MM.1S (cell line): ENCODE data around the gene SLC2A13.

Experiments
- DNase-seq: peaks from one replicate; pipeline ENCODE4 v3.0.0-alpha.2; 2015
- H2AFZ ChIP-seq: fragments of 300-600 bp; sonication (generic); 2 replicates; pipeline ENCODE4 v1.6.0; 2016; ENCODE audit warnings: antibody characterized with exemption, low read length
- H3F3A ChIP-seq: fragments of 300-600 bp; sonication (generic); 2 replicates; pipeline ENCODE4 v1.6.1; 2016; ENCODE audit warnings: mild to moderate bottlenecking, antibody characterized with exemption, low read length, moderate library complexity, mixed read lengths; ENCODE audit not compliant: insufficient read depth
- H3K27ac ChIP-seq: fragments of 300-600 bp; sonication (generic); 2 replicates; pipeline ENCODE4 v1.5.1; 2016; ENCODE audit warnings: mild to moderate bottlenecking, low read length
- H3K27me3 ChIP-seq: fragments of 300-600 bp; sonication (generic); replicated peaks from 2 replicates; pipeline ENCODE4 v1.6.0; 2016; ENCODE audit warnings: low read length; ENCODE audit not compliant: insufficient read depth
- H3K36me3 ChIP-seq: fragments of 300-600 bp; sonication (generic); replicated peaks from 2 replicates; pipeline ENCODE4 v1.6.1; 2016; ENCODE audit warnings: mild to moderate bottlenecking, low read length, mixed read lengths; ENCODE audit not compliant: insufficient read depth
- H3K4me1 ChIP-seq: fragments of 300-600 bp; sonication (generic); 2 replicates; pipeline ENCODE4 v1.6.1; 2016; ENCODE audit warnings: low read length, mixed read lengths
- H3K4me2 ChIP-seq: fragments of 300-600 bp; sonication (generic); 2 replicates; pipeline ENCODE4 v1.6.0; 2016; ENCODE audit warnings: low read depth, low read length
- H3K4me3 ChIP-seq: fragments of 300-600 bp; sonication (generic); 2 replicates; pipeline ENCODE4 v1.5.1; 2016; ENCODE audit warnings: low read length, mixed read lengths
- H3K79me2 ChIP-seq: fragments of 300-600 bp; sonication (generic); 2 replicates; pipeline ENCODE4 v1.6.1; 2016; ENCODE audit warnings: mixed run types, low read length, mixed read lengths
- H3K9ac ChIP-seq: fragments of 300-600 bp; sonication (generic); 2 replicates; pipeline ENCODE4 v1.6.1; 2016; ENCODE audit warnings: low read length, mixed read lengths
- H3K9me2 ChIP-seq: fragments of 300-600 bp; sonication (generic); replicated peaks from 2 replicates; pipeline ENCODE4 v1.6.1; 2016; ENCODE audit warnings: mild to moderate bottlenecking, low read length, mixed read lengths; ENCODE audit not compliant: insufficient read depth
- H3K9me3 ChIP-seq: fragments of 300-600 bp; sonication (generic); replicated peaks from 2 replicates; pipeline ENCODE4 v1.6.1; 2016; ENCODE audit warnings: mild to moderate bottlenecking, low read length, mixed read lengths; ENCODE audit not compliant: insufficient read depth
- H4K20me1 ChIP-seq: fragments of 300-600 bp; sonication (generic); 2 replicates; pipeline ENCODE4 v1.6.1; 2016; ENCODE audit warnings: mild to moderate bottlenecking, low read length, moderate library complexity, mixed read lengths; ENCODE audit not compliant: insufficient read depth
- EZH2 ChIP-seq: fragments of 300-600 bp; sonication (generic); optimal IDR thresholded peaks from 2 replicates; pipeline ENCODE3; 2017; ENCODE audit warnings: low read depth, mild to moderate bottlenecking, antibody characterized with exemption, low read length, mixed read lengths
- EZH2phosphoT487 ChIP-seq: fragments of 300-600 bp; sonication (generic); IDR thresholded peaks from 2 replicates; pipeline ENCODE4 v1.6.1; 2018; ENCODE audit warnings: antibody characterized with exemption, low read length
- TF ChIP-seq, protein P1 (sequence below): fragments of 300-600 bp; sonication (generic); IDR thresholded peaks from 2 replicates; pipeline ENCODE4 v1.5.1; 2016; ENCODE audit warnings: antibody characterized with exemption, low read length, mixed read lengths

SLC2A13 gene

GRCh38 chr12:39993268-39993667 lies 112.6 kb downstream of the SLC2A13 start:
- Histone ChIP-seq H3K4me2 (no peak overlapping the region), H3F3A (no peaks in the 10 kb centered on the region), H3K9me3 (no peaks in the 10 kb centered on the region), H3K9ac (no peak overlapping the region), H3K9me2 (no peaks in the 10 kb centered on the region), H3K79me2 (no peaks in the 10 kb centered on the region), H4K20me1 (no peaks in the 10 kb centered on the region), H3K4me1 (no peaks in the 10 kb centered on the region), H3K4me3 (no peak overlapping the region), H3K27ac (no peak overlapping the region), H3K27me3 (no peaks in the 10 kb centered on the region), H3K36me3 (no peaks in the 10 kb centered on the region), H2AFZ (no peak overlapping the region)
- DNase-seq, result no peak
- TF ChIP-seq EZH2phosphoT487, result no peak
- no peak for TF ChIP-seq EZH2
- TF ChIP-seq, protein P1, sequence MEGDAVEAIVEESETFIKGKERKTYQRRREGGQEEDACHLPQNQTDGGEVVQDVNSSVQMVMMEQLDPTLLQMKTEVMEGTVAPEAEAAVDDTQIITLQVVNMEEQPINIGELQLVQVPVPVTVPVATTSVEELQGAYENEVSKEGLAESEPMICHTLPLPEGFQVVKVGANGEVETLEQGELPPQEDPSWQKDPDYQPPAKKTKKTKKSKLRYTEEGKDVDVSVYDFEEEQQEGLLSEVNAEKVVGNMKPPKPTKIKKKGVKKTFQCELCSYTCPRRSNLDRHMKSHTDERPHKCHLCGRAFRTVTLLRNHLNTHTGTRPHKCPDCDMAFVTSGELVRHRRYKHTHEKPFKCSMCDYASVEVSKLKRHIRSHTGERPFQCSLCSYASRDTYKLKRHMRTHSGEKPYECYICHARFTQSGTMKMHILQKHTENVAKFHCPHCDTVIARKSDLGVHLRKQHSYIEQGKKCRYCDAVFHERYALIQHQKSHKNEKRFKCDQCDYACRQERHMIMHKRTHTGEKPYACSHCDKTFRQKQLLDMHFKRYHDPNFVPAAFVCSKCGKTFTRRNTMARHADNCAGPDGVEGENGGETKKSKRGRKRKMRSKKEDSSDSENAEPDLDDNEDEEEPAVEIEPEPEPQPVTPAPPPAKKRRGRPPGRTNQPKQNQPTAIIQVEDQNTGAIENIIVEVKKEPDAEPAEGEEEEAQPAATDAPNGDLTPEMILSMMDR, result no peak

DNA sequence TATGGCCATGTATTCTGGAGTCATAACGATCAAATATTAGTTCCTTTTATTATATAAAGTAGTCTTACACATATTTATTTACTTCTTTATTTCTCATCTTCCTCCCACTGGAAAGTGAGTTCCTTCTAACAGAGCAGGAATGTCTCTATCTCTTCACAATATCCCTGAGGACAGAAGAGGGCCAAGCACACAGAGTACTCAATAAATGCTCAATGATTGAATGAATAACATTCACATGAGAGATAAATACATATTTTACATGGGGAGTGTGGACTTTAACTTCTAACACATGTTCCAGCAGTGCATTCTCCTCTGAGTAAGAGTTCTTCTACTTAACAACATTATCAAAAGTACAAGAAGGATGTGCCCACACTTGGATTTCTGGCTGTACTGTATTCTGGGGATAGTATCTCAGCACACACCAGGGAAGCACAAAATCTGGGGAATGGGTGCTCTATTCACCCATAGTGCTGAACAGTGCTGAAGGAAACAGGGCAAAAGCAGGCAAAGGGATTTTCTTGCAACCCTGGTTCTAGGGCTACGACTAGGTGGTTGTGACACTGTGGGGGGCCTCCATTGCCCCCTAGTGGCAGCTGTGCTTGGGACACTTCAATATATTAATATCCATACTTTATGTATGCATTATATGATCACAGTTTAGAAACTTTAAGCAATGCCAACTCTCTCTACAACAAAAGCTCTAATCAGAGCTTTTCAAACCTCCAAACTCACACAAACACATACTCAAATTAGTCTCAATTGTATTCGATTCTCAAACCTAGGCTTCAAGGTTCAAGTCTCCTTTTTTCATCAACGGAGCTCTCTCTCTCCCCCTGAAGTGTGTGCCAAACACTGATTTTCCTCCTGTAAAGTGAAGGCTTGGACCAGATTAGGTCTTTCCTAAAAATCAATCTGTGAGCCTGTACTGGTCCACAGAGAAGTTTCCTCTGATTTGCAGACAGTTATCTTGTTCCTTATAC lies 115.5 kb downstream of the SLC2A13 start:
- no peak overlapping the region for H3K9ac ChIP-seq
- TF ChIP-seq, protein P1, result peak; percentile 82
- TF ChIP-seq EZH2phosphoT487 (no peak), EZH2 (no peak)

GRCh38 chr12:39989501-39989900 lies 116.4 kb downstream of the SLC2A13 start:
- H3K4me1 ChIP-seq, result no peaks in the 10 kb centered on the region
- no peaks in the 10 kb centered on the region for H4K20me1 ChIP-seq
- H3K4me3 ChIP-seq, result no peak overlapping the region
- no peak overlapping the region for H3K9ac ChIP-seq
- no peak for TF ChIP-seq EZH2phosphoT487
- TF ChIP-seq, protein P1, result no peak
- no peak for TF ChIP-seq EZH2
- no peak overlapping the region for H2AFZ ChIP-seq
- no peaks in the 10 kb centered on the region for H3K9me2 ChIP-seq
- DNase-seq, result no peak
- H3K9me3 ChIP-seq, result no peaks in the 10 kb centered on the region
- H3F3A ChIP-seq, result no peaks in the 10 kb centered on the region
- no peak overlapping the region for H3K27ac ChIP-seq
- H3K4me2 ChIP-seq, result no peak overlapping the region
- H3K79me2 ChIP-seq, result no peaks in the 10 kb centered on the region
- H3K36me3 ChIP-seq, result no peaks in the 10 kb centered on the region
- no peaks in the 10 kb centered on the region for H3K27me3 ChIP-seq

More for the DNA sequence above, 115.5 kb downstream of the SLC2A13 start:
- no peaks in the 10 kb centered on the region for H4K20me1 ChIP-seq
- H3K4me3 ChIP-seq, result no peak overlapping the region
- H3K4me2 ChIP-seq, result no peak overlapping the region
- no peaks in the 10 kb centered on the region for H3K4me1 ChIP-seq
- H3K36me3 ChIP-seq, result no peaks in the 10 kb centered on the region
- H3K9me2 ChIP-seq, result no peaks in the 10 kb centered on the region
- H3K9me3 ChIP-seq, result no peaks in the 10 kb centered on the region
- no peaks in the 10 kb centered on the region for H3K27me3 ChIP-seq
- no peak overlapping the region for H2AFZ ChIP-seq
- no peaks in the 10 kb centered on the region for H3K79me2 ChIP-seq
- peak; percentile 54 for DNase-seq
- no peaks in the 10 kb centered on the region for H3F3A ChIP-seq
- H3K27ac ChIP-seq, result no peak overlapping the region
